Stomach (tissue), 4 donors: ENCODE results near the gene PFKM.

Source experiments
- CTCF ChIP-seq, 7 experiments: fragments of 450-650 bp in 4 of 7; fragments of 200-600 bp in 3 of 7; sonication (generic) in 3 of 7; IDR thresholded peaks; one replicate each; pipeline ENCODE4 v1.5.1; 2016 to 2019; ENCODE audit warnings: antibody characterized with exemption in 7 of 7, control low read depth in 2 of 7, mild to moderate bottlenecking in 1 of 7
- EP300 ChIP-seq: sonication (generic); formaldehyde crosslinking; IDR thresholded peaks from one replicate; pipeline ENCODE4 v1.6.1; 2017; ENCODE audit warnings: antibody characterized with exemption
- POLR2A ChIP-seq, 4 donors: fragments of 450-650 bp; IDR thresholded peaks; one replicate each; pipeline ENCODE4 v1.6.1; 2016; ENCODE audit warnings: antibody characterized with exemption in 4 of 4, control low read depth in 2 of 4, mild to moderate bottlenecking in 1 of 4, moderate library complexity in 1 of 4
- POLR2AphosphoS5 ChIP-seq, 3 donors: sonication (generic); formaldehyde crosslinking; IDR thresholded peaks; one replicate each; pipeline ENCODE4 v1.6.1; 2016; ENCODE audit warnings: antibody characterized with exemption in 3 of 3

GRCh38 chr12:48128800-48129199 lies 9.6 kb downstream of the PFKM start:
- TF ChIP-seq CTCF (IDR thresholded peaks at IDR 0.05): no peak
- TF ChIP-seq POLR2AphosphoS5 (IDR thresholded peaks at IDR 0.05): no peak
- no peak for TF ChIP-seq POLR2A (IDR thresholded peaks at IDR 0.05)
- no peak for TF ChIP-seq EP300
